DOHH2 (cell line): ENCODE measurements around the gene SPACA7.

ENCODE experiments used
- H3F3A ChIP-seq: fragments of 200-600 bp; sonication (generic), shearing (Covaris generic); 2 replicates; pipeline ENCODE4 v1.6.0; 2016; ENCODE audit warnings: antibody characterized with exemption, mild to moderate bottlenecking; ENCODE audit not compliant: control insufficient read depth, insufficient read depth
- H3K27ac ChIP-seq: fragments of 200-600 bp; sonication (generic); 2 replicates; pipeline ENCODE4 v1.5.1; 2014; ENCODE audit warnings: low read depth, mild to moderate bottlenecking, low read length, moderate library complexity
- H3K27me3 ChIP-seq: fragments of 200-600 bp; sonication (generic); 2 replicates; pipeline ENCODE4 v1.6.1; 2014; ENCODE audit warnings: mild to moderate bottlenecking, low read length, mixed read lengths; ENCODE audit not compliant: control insufficient read depth
- H3K36me3 ChIP-seq: fragments of 200-600 bp; sonication (generic); 2 replicates; pipeline ENCODE4 v1.6.1; 2014; ENCODE audit warnings: mild to moderate bottlenecking, low read length, moderate library complexity, mixed read lengths; ENCODE audit not compliant: control insufficient read depth
- H3K4me1 ChIP-seq: fragments of 200-600 bp; sonication (generic); 2 replicates; pipeline ENCODE4 v1.6.1; 2014; ENCODE audit warnings: mild to moderate bottlenecking, low read length, mixed read lengths; ENCODE audit not compliant: control insufficient read depth
- H3K4me2 ChIP-seq: fragments of 200-600 bp; sonication (generic); 2 replicates; pipeline ENCODE4 v1.6.0; 2014; ENCODE audit warnings: mild to moderate bottlenecking, low read length, moderate library complexity
- H3K4me3 ChIP-seq: fragments of 200-600 bp; sonication (generic); 2 replicates; pipeline ENCODE4 v1.5.1; 2014; ENCODE audit warnings: mild to moderate bottlenecking, low read length, mixed read lengths
- H3K79me2 ChIP-seq: fragments of 200-600 bp; sonication (generic); 2 replicates; pipeline ENCODE4 v1.6.1; 2014; ENCODE audit warnings: mild to moderate bottlenecking, low read length, mixed read lengths; ENCODE audit not compliant: control insufficient read depth
- H3K9me2 ChIP-seq: fragments of 200-600 bp; sonication (generic); replicated peaks from 2 replicates; pipeline ENCODE4 v1.6.1; 2014; ENCODE audit warnings: mild to moderate bottlenecking, low read length, mixed read lengths; ENCODE audit not compliant: control insufficient read depth
- H3K9me3 ChIP-seq: fragments of 200-600 bp; sonication (generic); 2 replicates; pipeline ENCODE4 v1.6.1; 2014; ENCODE audit warnings: antibody characterized with exemption, low read length, mixed read lengths; ENCODE audit not compliant: control insufficient read depth, insufficient read depth
- H4K20me1 ChIP-seq: fragments of 200-600 bp; sonication (generic); 2 replicates; pipeline ENCODE4 v1.6.0; 2014; ENCODE audit warnings: low read depth, mild to moderate bottlenecking, antibody characterized with exemption, low read length, moderate library complexity; ENCODE audit not compliant: control insufficient read depth, insufficient read depth
- EZH2phosphoT487 ChIP-seq: fragments of 200-600 bp; sonication (generic); IDR thresholded peaks from 2 replicates; pipeline ENCODE4 v1.6.1; 2017; ENCODE audit warnings: borderline replicate concordance, mild to moderate bottlenecking, antibody characterized with exemption, low read length, moderate library complexity, mixed read lengths
- TF ChIP-seq, protein P1 (sequence below): fragments of 200-600 bp; sonication (generic); IDR thresholded peaks from one replicate; pipeline ENCODE4 v1.5.1; 2014; ENCODE audit warnings: antibody characterized with exemption, mild to moderate bottlenecking, low read depth, low read length; ENCODE audit not compliant: poor library complexity, severe bottlenecking

SPACA7 gene

DNA sequence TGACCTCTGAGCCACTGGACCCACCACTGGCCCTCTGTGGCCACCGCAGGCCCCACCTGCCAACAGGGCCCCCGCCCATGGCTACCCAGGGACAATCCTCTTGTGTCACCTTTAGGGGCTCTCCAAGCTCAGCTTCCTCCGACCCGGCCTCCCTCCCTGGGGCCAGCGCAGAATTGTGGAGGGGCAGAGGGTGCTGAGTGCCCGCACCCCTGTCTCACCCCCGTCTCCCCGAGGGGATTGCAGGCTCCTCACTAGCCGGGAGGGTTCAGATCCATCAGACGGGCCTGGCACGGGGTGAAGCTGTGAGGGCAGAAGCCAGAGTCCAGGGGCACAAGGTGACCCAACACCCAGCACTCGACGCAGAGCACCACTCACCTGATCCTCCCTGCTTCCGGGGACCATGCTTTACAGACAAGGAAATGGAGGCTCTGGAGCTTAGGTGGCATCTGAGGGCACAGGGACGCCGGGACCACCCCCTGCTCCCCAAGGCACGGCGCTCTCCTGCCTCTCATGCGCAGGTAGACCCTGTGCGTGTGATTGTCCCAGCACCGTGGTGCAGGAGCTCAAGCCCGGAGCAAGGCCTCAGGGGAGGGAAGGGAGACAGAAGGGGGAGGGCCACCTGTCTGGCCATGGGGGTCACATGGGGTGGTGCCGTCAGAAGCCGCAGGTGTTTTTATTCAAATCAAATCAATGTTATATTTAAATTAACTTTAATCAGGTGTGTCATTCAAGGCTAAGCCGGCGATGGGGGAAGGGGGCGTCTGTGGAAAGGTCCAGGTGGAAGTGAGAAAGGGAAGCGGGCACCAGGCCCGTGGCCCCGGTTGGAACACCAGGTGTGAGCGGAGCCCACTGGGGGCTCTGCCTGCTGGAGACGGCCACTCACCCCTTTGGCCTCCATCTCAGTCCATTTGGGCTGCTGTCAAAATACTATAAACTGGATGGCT is 21.6 kb upstream of the SPACA7 start:
- H3K79me2 ChIP-seq = no peaks in the 10 kb centered on the region
- no peaks in the 10 kb centered on the region for H3K9me3 ChIP-seq
- no peaks in the 10 kb centered on the region for H3F3A ChIP-seq
- no peaks in the 10 kb centered on the region for H3K4me1 ChIP-seq
- no peaks in the 10 kb centered on the region for H3K27me3 ChIP-seq
- TF ChIP-seq EZH2phosphoT487 = no peak
- TF ChIP-seq, protein P1, sequence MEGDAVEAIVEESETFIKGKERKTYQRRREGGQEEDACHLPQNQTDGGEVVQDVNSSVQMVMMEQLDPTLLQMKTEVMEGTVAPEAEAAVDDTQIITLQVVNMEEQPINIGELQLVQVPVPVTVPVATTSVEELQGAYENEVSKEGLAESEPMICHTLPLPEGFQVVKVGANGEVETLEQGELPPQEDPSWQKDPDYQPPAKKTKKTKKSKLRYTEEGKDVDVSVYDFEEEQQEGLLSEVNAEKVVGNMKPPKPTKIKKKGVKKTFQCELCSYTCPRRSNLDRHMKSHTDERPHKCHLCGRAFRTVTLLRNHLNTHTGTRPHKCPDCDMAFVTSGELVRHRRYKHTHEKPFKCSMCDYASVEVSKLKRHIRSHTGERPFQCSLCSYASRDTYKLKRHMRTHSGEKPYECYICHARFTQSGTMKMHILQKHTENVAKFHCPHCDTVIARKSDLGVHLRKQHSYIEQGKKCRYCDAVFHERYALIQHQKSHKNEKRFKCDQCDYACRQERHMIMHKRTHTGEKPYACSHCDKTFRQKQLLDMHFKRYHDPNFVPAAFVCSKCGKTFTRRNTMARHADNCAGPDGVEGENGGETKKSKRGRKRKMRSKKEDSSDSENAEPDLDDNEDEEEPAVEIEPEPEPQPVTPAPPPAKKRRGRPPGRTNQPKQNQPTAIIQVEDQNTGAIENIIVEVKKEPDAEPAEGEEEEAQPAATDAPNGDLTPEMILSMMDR = no peak
- no peak overlapping the region for H3K27ac ChIP-seq
- no peaks in the 10 kb centered on the region for H4K20me1 ChIP-seq
- H3K9me2 ChIP-seq = no peaks in the 10 kb centered on the region
- H3K4me3 ChIP-seq = no peak overlapping the region
- H3K36me3 ChIP-seq = no peaks in the 10 kb centered on the region
- no peak overlapping the region for H3K4me2 ChIP-seq

DNA sequence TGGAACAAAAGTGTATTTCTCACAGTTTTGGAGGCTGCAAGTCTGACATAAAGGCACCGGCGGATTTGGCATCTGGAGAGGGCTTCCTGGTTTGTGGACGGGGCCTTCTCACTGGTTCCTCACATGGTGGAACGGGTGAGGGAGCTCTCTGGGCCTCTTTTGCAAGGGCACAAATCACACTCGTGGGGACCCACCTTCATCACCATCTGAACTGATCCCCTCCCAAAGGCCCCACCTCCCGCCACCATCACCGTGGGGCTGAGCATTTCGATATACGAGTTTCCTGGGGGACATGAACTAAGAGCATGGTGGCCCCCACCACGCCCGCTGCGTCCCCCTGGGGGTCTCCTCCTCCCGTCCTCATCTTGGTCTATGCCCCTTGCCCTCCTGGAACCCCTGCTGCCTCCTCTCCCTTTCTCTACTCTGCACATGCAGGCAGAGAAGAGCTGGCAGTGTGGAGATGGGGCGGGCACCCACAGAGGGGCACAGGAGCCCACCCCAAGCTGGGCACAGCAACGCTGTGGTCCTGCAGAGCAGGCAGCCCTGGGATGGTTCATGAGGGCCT is 20.8 kb upstream of the SPACA7 start:
- no peaks in the 10 kb centered on the region for H3K4me1 ChIP-seq
- H3K4me3 ChIP-seq = no peak overlapping the region
- no peaks in the 10 kb centered on the region for H3F3A ChIP-seq
- no peak overlapping the region for H3K27ac ChIP-seq
- no peaks in the 10 kb centered on the region for H4K20me1 ChIP-seq
- no peaks in the 10 kb centered on the region for H3K27me3 ChIP-seq
- no peaks in the 10 kb centered on the region for H3K36me3 ChIP-seq
- TF ChIP-seq, protein P1 = no peak
- TF ChIP-seq EZH2phosphoT487 = no peak
- no peaks in the 10 kb centered on the region for H3K79me2 ChIP-seq
- no peaks in the 10 kb centered on the region for H3K9me2 ChIP-seq
- no peaks in the 10 kb centered on the region for H3K9me3 ChIP-seq
- no peak overlapping the region for H3K4me2 ChIP-seq

DNA sequence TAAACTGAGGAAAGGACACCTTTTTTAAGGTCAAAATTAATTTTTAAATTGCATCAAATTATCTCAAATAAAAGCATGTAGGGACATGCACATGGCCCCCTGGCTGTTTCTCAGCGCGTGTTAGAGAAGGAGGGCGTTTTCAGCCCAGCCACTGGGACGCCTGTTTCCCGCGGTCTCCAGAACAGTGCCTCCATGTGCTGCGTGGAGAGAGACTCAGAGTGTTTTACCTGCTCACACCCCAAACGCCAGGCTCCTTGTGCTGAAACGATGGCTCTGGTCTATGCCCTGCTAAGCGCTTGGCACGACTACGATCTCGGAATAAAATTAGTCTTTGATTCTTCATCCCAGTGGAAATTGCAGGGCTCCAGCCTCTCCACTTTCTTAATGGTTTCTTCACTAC is 20.0 kb upstream of the SPACA7 start:
- Histone ChIP-seq H3K4me3 (no peak overlapping the region), H3F3A (no peaks in the 10 kb centered on the region), H3K4me1 (no peaks in the 10 kb centered on the region), H3K9me2 (no peaks in the 10 kb centered on the region), H3K79me2 (no peaks in the 10 kb centered on the region), H4K20me1 (no peaks in the 10 kb centered on the region), H3K27ac (no peak overlapping the region), H3K9me3 (0 out of 2 replicates have a peak, but pooled peaks cover 2% of the 10 kb centered on the region), H3K36me3 (no peaks in the 10 kb centered on the region), H3K27me3 (no peaks in the 10 kb centered on the region), H3K4me2 (no peak overlapping the region)
- TF ChIP-seq EZH2phosphoT487 = no peak
- TF ChIP-seq, protein P1 = no peak
